Activated naive CD4-positive, alpha-beta T cell treated with anti-CD3 and anti-CD28 coated beads, Interleukin-2, amount 50 U/mL, for 16 hours (primary cell): ENCODE results near the gene LSMEM2.
"Not testable (repeated sequence)": the region's sequence is repeated elsewhere in the genome, so short reads cannot be mapped to it uniquely, and the experiment has no call there.

ENCODE experiments used
- DNase-seq: peaks from one replicate; pipeline ENCODE4 v3.0.0-alpha.2; 2020

The LSMEM2 gene

GRCh38 chr3:50246517-50246954 is 32.4 kb upstream of the LSMEM2 start:
- DNase-seq = peak; percentile 85

- no peak for DNase-seq
These were observed 30.5 kb upstream of the LSMEM2 start for GRCh38 chr3:50248387-50248786.

GRCh38 chr3:50249457-50249856 is 29.4 kb upstream of the LSMEM2 start:
- DNase-seq = no peak

- no peak for DNase-seq
These were observed 28.4 kb upstream of the LSMEM2 start for GRCh38 chr3:50250514-50250913.

GRCh38 chr3:50251220-50251619 is 27.7 kb upstream of the LSMEM2 start:
- peak; percentile 57 for DNase-seq

GRCh38 chr3:50254577-50255250 is 24.2 kb upstream of the LSMEM2 start:
- DNase-seq = no peak

- DNase-seq = no peak
These were observed 23.7 kb upstream of the LSMEM2 start for GRCh38 chr3:50255251-50255615.

- peak; percentile 47 for DNase-seq
These were observed 21.7 kb upstream of the LSMEM2 start for GRCh38 chr3:50256978-50257890.

- no peak for DNase-seq
These were observed 20.7 kb upstream of the LSMEM2 start for GRCh38 chr3:50258029-50258680.

- DNase-seq = no peak
These were observed 19.9 kb upstream of the LSMEM2 start for GRCh38 chr3:50258979-50259378.

GRCh38 chr3:50259432-50260026 is 19.4 kb upstream of the LSMEM2 start:
- no peak for DNase-seq

GRCh38 chr3:50260027-50260941 is 18.6 kb upstream of the LSMEM2 start:
- DNase-seq = peak; percentile 79

- no peak for DNase-seq
These were observed 17.9 kb upstream of the LSMEM2 start for GRCh38 chr3:50260942-50261441.

- DNase-seq = no peak
These were observed 17.4 kb upstream of the LSMEM2 start for GRCh38 chr3:50261505-50261904.

GRCh38 chr3:50262200-50262599 is 16.7 kb upstream of the LSMEM2 start:
- not testable (repeated sequence) for DNase-seq

- no peak for DNase-seq
These were observed 16.1 kb upstream of the LSMEM2 start for GRCh38 chr3:50262778-50263177.

- no peak for DNase-seq
These were observed 15.2 kb upstream of the LSMEM2 start for GRCh38 chr3:50263478-50264382.

GRCh38 chr3:50264383-50264963 is 14.4 kb upstream of the LSMEM2 start:
- DNase-seq = no peak

- no peak for DNase-seq
These were observed 13.9 kb upstream of the LSMEM2 start for GRCh38 chr3:50264964-50265485.

- DNase-seq = no peak
These were observed 13.3 kb upstream of the LSMEM2 start for GRCh38 chr3:50265571-50265970.
